HG03442 (cell line): ENCODE data around the gene CD46.

ENCODE experiments used
- ATAC-seq: cut with Tn5 transposase; IDR thresholded peaks from one replicate; pipeline ENCODE4 v1.9.1; 2021; ENCODE audit warnings: mild to moderate bottlenecking, moderate library complexity; ENCODE audit not compliant: unreplicated experiment

CD46 gene

GRCh38 chr1:207812778-207813511 lies 61.1 kb downstream of the CD46 start:
- no peak for ATAC-seq

- no peak for ATAC-seq
Observed at GRCh38 chr1:207813512-207813881, 61.6 kb downstream of the CD46 start.

GRCh38 chr1:207813946-207814345 lies 62.1 kb downstream of the CD46 start:
- no peak for ATAC-seq

GRCh38 chr1:207814469-207814868 lies 62.6 kb downstream of the CD46 start:
- no peak for ATAC-seq

- no peak for ATAC-seq
Observed at GRCh38 chr1:207815466-207815865, 63.6 kb downstream of the CD46 start.

DNA sequence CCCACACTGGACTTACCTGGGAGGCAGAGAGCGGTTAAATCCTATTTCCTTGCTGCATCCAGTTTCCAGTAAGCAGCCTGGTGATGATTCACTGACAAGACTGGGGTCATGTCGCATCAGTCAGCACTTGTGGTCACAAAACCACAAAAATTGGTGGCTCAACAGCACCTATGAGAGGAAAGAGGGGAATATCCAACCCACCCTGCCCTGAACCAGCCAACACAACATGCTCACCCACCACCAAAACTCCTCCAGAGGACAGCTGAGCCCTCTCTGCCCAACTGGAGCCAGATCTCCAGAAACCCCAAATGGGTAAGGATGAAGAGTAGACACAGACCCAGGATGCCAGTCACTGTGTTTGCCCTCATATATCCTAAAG lies 64.0 kb downstream of the CD46 start:
- no peak for ATAC-seq

DNA sequence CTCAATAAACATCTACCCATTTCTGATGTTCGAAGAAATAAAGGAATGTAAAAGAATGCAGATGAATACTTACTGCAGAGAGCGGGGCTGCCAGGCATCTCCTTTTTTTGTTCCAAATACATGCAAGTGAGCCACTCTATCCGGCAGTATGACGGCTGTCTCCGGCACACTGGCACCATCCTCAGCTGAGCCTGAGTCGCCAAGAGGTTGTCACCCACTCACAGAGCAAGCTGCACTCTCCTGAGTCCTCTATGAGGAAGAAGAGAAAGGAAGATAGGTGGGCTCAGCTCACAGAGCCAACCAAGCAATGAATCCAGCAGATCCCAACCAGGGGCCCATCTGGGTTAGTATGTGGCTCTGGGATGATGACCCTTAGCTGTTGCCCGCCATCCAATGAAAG lies 65.3 kb downstream of the CD46 start:
- ATAC-seq: no peak

- no peak for ATAC-seq
Observed at GRCh38 chr1:207817778-207818751, 66.2 kb downstream of the CD46 start.

DNA sequence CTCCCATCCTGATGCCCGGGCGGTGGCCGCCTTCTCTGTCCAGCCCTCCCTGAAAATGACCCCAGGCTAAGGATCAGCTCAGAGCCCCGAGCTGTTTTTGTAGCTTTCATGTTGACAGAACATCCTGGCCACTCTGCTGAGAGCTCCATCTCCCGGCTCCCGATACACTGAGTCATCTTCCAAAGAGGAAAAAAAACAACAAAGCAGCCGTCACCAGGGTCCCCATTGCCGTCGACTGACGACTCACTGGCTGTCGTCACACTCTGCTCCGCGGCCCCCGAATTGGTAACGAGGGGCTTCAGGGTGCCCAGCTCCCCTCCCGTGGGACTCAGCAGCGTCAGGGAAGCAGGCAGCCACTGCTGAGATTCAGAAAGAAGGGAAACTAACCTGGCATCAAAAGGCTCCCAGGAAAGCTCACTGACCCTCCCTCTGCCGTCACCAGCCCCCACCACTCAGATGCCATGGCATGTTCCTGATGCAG lies 67.2 kb downstream of the CD46 start:
- no peak for ATAC-seq

- ATAC-seq: no peak
Observed at GRCh38 chr1:207820568-207821463, 69.0 kb downstream of the CD46 start.

DNA sequence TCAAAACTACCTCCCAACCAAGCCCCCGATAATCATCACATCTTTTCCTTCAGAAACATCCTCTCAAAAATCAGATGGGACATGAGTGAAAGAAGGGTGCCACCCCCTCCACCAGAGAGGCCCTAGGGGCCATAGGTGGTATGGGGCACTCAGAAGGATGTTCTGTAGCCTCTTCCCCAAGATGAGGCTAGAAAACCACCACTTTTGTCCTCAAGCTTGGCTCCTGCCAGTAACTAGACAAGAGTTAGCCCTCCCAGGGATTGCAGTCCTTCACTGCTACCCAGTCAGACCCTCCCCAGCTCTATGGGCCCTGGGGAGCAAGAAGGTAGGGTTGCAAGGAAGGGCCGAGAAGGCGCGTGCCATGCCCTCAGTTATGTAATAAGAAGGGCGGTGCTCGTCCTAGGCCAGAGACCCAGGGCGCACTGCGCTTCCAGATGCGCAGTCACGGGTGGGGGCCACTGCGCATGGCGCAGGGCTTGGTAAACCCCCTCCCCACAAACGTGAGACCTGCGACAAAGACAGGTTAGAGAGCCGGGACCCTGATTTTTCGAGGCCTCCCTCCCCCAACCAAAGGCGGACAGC lies 69.7 kb downstream of the CD46 start:
- no peak for ATAC-seq

- peak; percentile 33 for ATAC-seq
Observed at GRCh38 chr1:207822124-207822601, 70.3 kb downstream of the CD46 start.

DNA sequence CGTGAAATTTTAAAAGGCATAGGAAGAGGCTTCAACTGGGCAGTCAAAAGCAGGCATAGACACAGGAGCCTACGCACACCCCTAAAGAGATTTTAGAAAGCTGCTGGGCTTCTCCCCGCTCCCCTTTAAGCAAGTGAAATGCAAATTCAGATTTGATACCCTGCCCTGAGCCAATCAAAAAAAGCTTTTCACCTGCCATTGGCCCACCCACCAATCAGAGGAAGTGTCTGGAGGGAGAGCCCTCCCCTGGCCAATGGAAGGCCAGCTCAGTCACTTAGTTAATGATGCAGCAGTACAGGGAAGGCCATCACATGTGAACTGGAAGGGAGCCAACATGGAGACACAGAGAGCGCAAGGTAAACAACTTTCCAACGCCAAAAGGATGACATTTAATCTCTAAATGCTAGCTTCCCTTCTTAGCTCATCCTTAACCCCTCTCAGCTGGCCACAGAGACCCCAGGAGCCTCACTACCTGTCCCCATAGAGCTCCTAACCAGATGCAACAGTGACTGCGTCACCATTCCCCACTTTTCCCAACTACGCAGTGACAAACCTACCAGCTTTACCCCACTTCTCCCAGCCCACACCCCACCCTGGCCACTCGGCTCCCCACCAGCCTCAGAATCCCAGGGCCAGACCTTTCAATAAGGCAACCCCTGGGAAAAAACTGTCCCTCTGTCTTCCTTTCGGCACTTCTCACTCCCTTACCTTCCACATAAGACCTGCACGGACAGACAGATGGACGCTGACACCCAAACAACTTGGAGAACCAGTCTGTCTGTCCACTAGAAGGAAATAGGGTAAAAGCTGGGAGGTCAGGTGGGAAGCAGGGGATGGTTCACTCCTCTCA lies 71.0 kb downstream of the CD46 start:
- ATAC-seq: peak; percentile 55

- no peak for ATAC-seq
Observed at GRCh38 chr1:207823531-207823879, 71.7 kb downstream of the CD46 start.

GRCh38 chr1:207823880-207824566 lies 72.2 kb downstream of the CD46 start:
- ATAC-seq: peak; percentile 19

GRCh38 chr1:207824691-207825408 lies 73.0 kb downstream of the CD46 start:
- ATAC-seq: no peak

GRCh38 chr1:207825409-207825695 lies 73.5 kb downstream of the CD46 start:
- no peak for ATAC-seq

GRCh38 chr1:207825719-207826556 lies 74.1 kb downstream of the CD46 start:
- ATAC-seq: peak; percentile 60
